ENCODE measurements around the gene TAGAP.

GRCh38 chr6:159004592-159004991, 40.2 kb downstream of the TAGAP start:
- TF ChIP-seq MAX (IDR thresholded peaks at IDR 0.05; ENCODE audit: low read depth) (no peak), CTCF (IDR thresholded peaks at IDR 0.05) (no peak), JUND (IDR thresholded peaks at IDR 0.05) (no peak), NFIC (IDR thresholded peaks at IDR 0.05; ENCODE audit: borderline replicate concordance) (no peak), MXI1 (IDR thresholded peaks at IDR 0.05; ENCODE audit: low read depth, low read length) (no peak), POLR2AphosphoS5 (IDR thresholded peaks at IDR 0.05; ENCODE audit: low read depth, low read length) (no peak), TEAD4 (IDR thresholded peaks at IDR 0.05; ENCODE audit: borderline replicate concordance, insufficient read depth) (no peak), GATA2 (CRISPR knock-in tag; IDR thresholded peaks at IDR 0.05) (no peak), REST (IDR thresholded peaks at IDR 0.05; ENCODE audit: low read depth, low read length) (no peak)
- TF ChIP-seq, protein P1, sequence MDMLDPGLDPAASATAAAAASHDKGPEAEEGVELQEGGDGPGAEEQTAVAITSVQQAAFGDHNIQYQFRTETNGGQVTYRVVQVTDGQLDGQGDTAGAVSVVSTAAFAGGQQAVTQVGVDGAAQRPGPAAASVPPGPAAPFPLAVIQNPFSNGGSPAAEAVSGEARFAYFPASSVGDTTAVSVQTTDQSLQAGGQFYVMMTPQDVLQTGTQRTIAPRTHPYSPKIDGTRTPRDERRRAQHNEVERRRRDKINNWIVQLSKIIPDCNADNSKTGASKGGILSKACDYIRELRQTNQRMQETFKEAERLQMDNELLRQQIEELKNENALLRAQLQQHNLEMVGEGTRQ (IDR thresholded peaks at IDR 0.05; ENCODE audit: borderline replicate concordance, low read depth, low read length), result no peak

Data from SK-N-SH (cell line).